Endothelial cell of umbilical vein (primary cell): Measurements from ENCODE around the gene NGF. TPM values are rescaled to one million over a fixed set of nuclear protein-coding genes. Genes with fewer than 3 reads are reported as not detected.

ENCODE experiments used
- BruUV-seq: library from RNA; stranded (reverse); fragments of 400-500 nt; replicated peaks from 2 replicates; lab custom pipeline; 2021; lab: Mats Ljungman, UMichigan
- CTCF ChIA-PET: fragments of 300-600, 350-600 bp; sonication (Branson Sonifier 250); formaldehyde crosslinking; loops from one replicate; lab custom pipeline; 2021; ENCODE audit warnings: antibody characterized with exemption, inconsistent platforms; lab: Charles Lee
- POLR2A ChIA-PET: fragments of 300-600, 350-600 bp; sonication (Branson Sonifier 250); formaldehyde crosslinking; loops from one replicate; lab custom pipeline; 2021; ENCODE audit warnings: antibody characterized with exemption, inconsistent platforms; lab: Charles Lee
- DNase-seq: peaks from one replicate; pipeline ENCODE4 v3.0.0-alpha.2; 2011; ENCODE audit warnings: low read depth, low spot score
- FAIRE-seq: peaks from 2 replicates; lab custom pipeline; 2011; peaks lifted over from hg19 to GRCh38; lab: Jason Lieb, UNC
- H2AFZ ChIP-seq: 2 replicates; pipeline ENCODE4 v1.6.0; 2012; ENCODE audit warnings: low read depth, low read length, control low read depth, inconsistent platforms
- H3K27ac ChIP-seq: 2 replicates; pipeline ENCODE4 v1.5.1; 2011; ENCODE audit warnings: low read depth, mild to moderate bottlenecking, control low read depth, low read length, moderate library complexity; ENCODE audit not compliant: insufficient read depth
- H3K27me3 ChIP-seq, 2 experiments: 2 replicates each; pipeline versions ENCODE4 v1.6.0 to v1.6.1; 2011; ENCODE audit warnings: low read length in 2 of 2, mixed read lengths in 1 of 2; ENCODE audit not compliant: control insufficient read depth in 2 of 2, insufficient read depth in 2 of 2
- H3K36me3 ChIP-seq, 2 experiments: 2 replicates in 1 of 2; 3 replicates in 1 of 2; pipeline ENCODE4 v1.5.1; 2011; ENCODE audit warnings: low read length in 2 of 2, mild to moderate bottlenecking in 1 of 2, moderate library complexity in 1 of 2; ENCODE audit not compliant: control insufficient read depth in 2 of 2, insufficient read depth in 2 of 2; ENCODE audit errors: extremely low read depth in 1 of 2
- H3K4me1 ChIP-seq: 3 replicates; pipeline ENCODE4 v1.5.1; 2011; ENCODE audit warnings: mild to moderate bottlenecking, low read length; ENCODE audit not compliant: control insufficient read depth, insufficient read depth; ENCODE audit errors: extremely low read depth
- H3K4me2 ChIP-seq: 2 replicates; pipeline ENCODE4 v1.6.1; 2011; ENCODE audit warnings: low read length, control low read depth, mixed read lengths; ENCODE audit not compliant: insufficient read depth
- H3K4me3 ChIP-seq, 3 experiments: fragments of 200-600 bp in 1 of 3; sonication (generic), shearing (Covaris generic) in 1 of 3; replicated peaks in 1 of 3; 2 replicates each; pipeline ENCODE4 v1.5.1; 2011 to 2016; ENCODE audit warnings: control low read depth in 3 of 3, low read length in 3 of 3, mild to moderate bottlenecking in 2 of 3, inconsistent platforms in 1 of 3, low read depth in 1 of 3, moderate library complexity in 1 of 3; ENCODE audit not compliant: insufficient read depth in 1 of 3
- H3K79me2 ChIP-seq: 2 replicates; pipeline ENCODE4 v1.6.0; 2012; ENCODE audit warnings: low read length, inconsistent platforms; ENCODE audit not compliant: control insufficient read depth, insufficient read depth
- H3K9ac ChIP-seq: replicated peaks from 2 replicates; pipeline ENCODE3; 2011; ENCODE audit warnings: low read length, control low read depth; ENCODE audit not compliant: insufficient read depth; ENCODE audit errors: extremely low read depth
- H3K9me1 ChIP-seq: replicated peaks from 3 replicates; pipeline ENCODE4 v1.6.0; 2011; ENCODE audit warnings: mild to moderate bottlenecking, low read length; ENCODE audit not compliant: control insufficient read depth, insufficient read depth; ENCODE audit errors: extremely low read depth
- H3K9me3 ChIP-seq: replicated peaks from 2 replicates; pipeline ENCODE4 v1.5.1; 2012; ENCODE audit warnings: low read length, inconsistent platforms; ENCODE audit not compliant: control insufficient read depth, insufficient read depth
- H4K20me1 ChIP-seq: replicated peaks from 2 replicates; pipeline ENCODE3; 2011; ENCODE audit warnings: mild to moderate bottlenecking, low read length; ENCODE audit not compliant: control insufficient read depth, insufficient read depth; ENCODE audit errors: extremely low read depth
- CTCF ChIP-seq, 2 donors: IDR thresholded peaks; 1 replicate in 1 of 2; 2 replicates in 1 of 2; pipeline ENCODE4 v1.5.1; 2011; ENCODE audit warnings: low read length in 2 of 2, mild to moderate bottlenecking in 2 of 2, moderate library complexity in 2 of 2, control low read depth in 1 of 2, inconsistent platforms in 1 of 2, low read depth in 1 of 2; ENCODE audit not compliant: insufficient read depth in 1 of 2; ENCODE audit errors: extremely low read depth in 1 of 2
- EZH2 ChIP-seq: IDR thresholded peaks from 2 replicates; pipeline ENCODE4 v1.6.1; 2012; ENCODE audit warnings: borderline replicate concordance, low read depth, mild to moderate bottlenecking, moderate library complexity, low read length, inconsistent platforms; ENCODE audit not compliant: severe bottlenecking
- FOS ChIP-seq: IDR thresholded peaks from 2 replicates; pipeline ENCODE4 v1.6.1; 2011; ENCODE audit warnings: mild to moderate bottlenecking, low read length, moderate library complexity, borderline replicate concordance; ENCODE audit not compliant: insufficient read depth
- GATA2 ChIP-seq: IDR thresholded peaks from 2 replicates; pipeline ENCODE4 v1.7.0; 2011; ENCODE audit warnings: low read depth, mild to moderate bottlenecking, moderate library complexity, mixed read lengths, low read length; ENCODE audit not compliant: insufficient read length, insufficient read depth
- JUN ChIP-seq: IDR thresholded peaks from 2 replicates; pipeline ENCODE4 v1.6.1; 2011; ENCODE audit warnings: borderline replicate concordance, low read depth; ENCODE audit not compliant: insufficient read length, insufficient read depth
- MAX ChIP-seq: IDR thresholded peaks from 2 replicates; pipeline ENCODE4 v1.6.1; 2011; ENCODE audit not compliant: insufficient read depth, insufficient read length
- MYC ChIP-seq: IDR thresholded peaks from one replicate; pipeline ENCODE4 v1.6.1; 2011; ENCODE audit warnings: mild to moderate bottlenecking, low read depth, low read length
- POLR2A ChIP-seq: IDR thresholded peaks from 2 replicates; pipeline ENCODE4 v1.6.1; 2012; ENCODE audit warnings: low read depth, mild to moderate bottlenecking, control low read depth, low read length
- POLR2AphosphoS5 ChIP-seq: IDR thresholded peaks from 2 replicates; pipeline ENCODE4 v1.6.1; 2012; ENCODE audit warnings: low read depth, mild to moderate bottlenecking, control low read depth, low read length, moderate library complexity; ENCODE audit not compliant: insufficient read depth
- dilution Hi-C: fragments of 300-500 bp; cut with MboI; formaldehyde crosslinking; loops from one replicate; pipeline ENCODE4 v1.15.0; 2019; ENCODE audit warnings: low sequenced_read_pairs; ENCODE audit not compliant: extremely low pct_ligation_motif_present
- intact Hi-C: fragments of 100-400 bp; cut with micrococcal nuclease; formaldehyde crosslinking; loops from one replicate; pipeline ENCODE4 v1.10.0; 2022
- polyA plus RNA-seq, 4 experiments: library from polyadenylated mRNA; depleted of rRNA in 3 of 4; stranded (reverse) in 3 of 4; unstranded in 1 of 4; fragments of >200 nt; gene quantifications; 2 replicates each; pipeline versions ENCODE4 v1.2.1 to v1.2.3, GENCODE V29; 2011 to 2012; ENCODE audit warnings: missing spikeins in 1 of 4
- total RNA-seq: library from RNA; stranded (reverse); gene quantifications from 2 replicates; pipeline ENCODE4 v1.2.3, GENCODE V29; 2021

Gene NGF
- total and polyA plus RNA-seq, 2 donors (not counting 3 experiments of a cell fraction or from before 2014, with no cell fraction given), result not detected

GRCh38 chr1:115319706-115320105 lies 18.3 kb downstream of the NGF start:
- TF ChIP-seq CTCF (IDR thresholded peaks at IDR 0.05; ENCODE audit: extremely low read depth in 1 of 2, insufficient read depth in 1 of 2, low read depth in 1 of 2, low read length in 2 of 2) (no peak), MAX (no peak), EZH2 (no peak), JUN (no peak), POLR2AphosphoS5 (no peak), FOS (no peak), POLR2A (no peak), GATA2 (no peak), MYC (no peak)
- Histone ChIP-seq H3K4me3 (no peak overlapping the region), H3K4me2 (no peak overlapping the region), H4K20me1 (no peaks in the 10 kb centered on the region), H3K36me3 (no peaks in the 10 kb centered on the region), H3K27me3 (peaks cover 0 to 2% of the 10 kb centered on the region in 2 experiments), H3K79me2 (no peaks in the 10 kb centered on the region), H3K9me1 (no peaks in the 10 kb centered on the region), H3K9me3 (no peaks in the 10 kb centered on the region), H3K9ac (no peak overlapping the region), H2AFZ (no peak overlapping the region), H3K27ac (no peak overlapping the region), H3K4me1 (no peaks in the 10 kb centered on the region)
- dilution Hi-C loops (no loop called here), intact Hi-C loops (no loop called here)
- no TSS peak for BruUV-seq
- POLR2A ChIA-PET, result no interaction called here
- CTCF ChIA-PET, result no interaction called here
- FAIRE-seq (no peak), DNase-seq (no peak)
